AG04450 (cell line): ENCODE measurements around the gene HAX1. TPM values are rescaled to one million over a fixed set of nuclear protein-coding genes. Genes with fewer than 3 reads are reported as not detected.
"Not testable (repeated sequence)": the region's sequence is repeated elsewhere in the genome, so short reads cannot be mapped to it uniquely, and the experiment has no call there.

Experiments
- CTCF ChIA-PET: fragments of 300-600, 350-600 bp; formaldehyde crosslinking; extraction: SDS; loops from one replicate; lab custom pipeline; 2022; ENCODE audit warnings: antibody characterized with exemption, inconsistent platforms; lab: Charles Lee
- POLR2A ChIA-PET: fragments of 350-600 bp; formaldehyde crosslinking; extraction: SDS; loops from one replicate; lab custom pipeline; 2021; ENCODE audit warnings: antibody characterized with exemption, inconsistent platforms; lab: Yijun Ruan, JAX
- DNase-seq: peaks from one replicate; pipeline ENCODE4 v3.0.0-alpha.2; 2011; ENCODE audit warnings: low read depth, low spot score
- H3K27ac ChIP-seq: one replicate; pipeline ENCODE4 v1.5.1; 2012; ENCODE audit warnings: low read depth, low read length, control low read depth
- H3K27me3 ChIP-seq: one replicate; pipeline ENCODE4 v1.6.0; 2012; ENCODE audit warnings: low read length; ENCODE audit not compliant: control insufficient read depth, insufficient read depth
- H3K4me3 ChIP-seq: 2 replicates; pipeline ENCODE4 v1.5.1; 2011; ENCODE audit warnings: mild to moderate bottlenecking, low read depth, low read length, control low read depth
- H3K9me3 ChIP-seq: 2 replicates; pipeline ENCODE4 v1.5.1; 2012; ENCODE audit warnings: low read length; ENCODE audit not compliant: control insufficient read depth, insufficient read depth
- CTCF ChIP-seq: IDR thresholded peaks from 2 replicates; pipeline ENCODE4 v1.5.1; 2011; ENCODE audit warnings: low read depth, low read length, control low read depth, inconsistent platforms
- polyA minus RNA-seq: library from RNA; depleted of rRNA, polyadenylated mRNA; stranded (reverse); fragments of >200 nt; gene quantifications from 2 replicates; pipeline ENCODE4 v1.2.3, GENCODE V29; 2011; rRNA and poly(A)+ RNA removed
- polyA plus RNA-seq: library from polyadenylated mRNA; depleted of rRNA; stranded (reverse); fragments of >200 nt; gene quantifications from 2 replicates; pipeline ENCODE4 v1.2.3, GENCODE V29; 2011; rRNA removed

Gene HAX1
- polyA plus RNA-seq: 131 and 148 TPM in 2 replicates
- polyA minus RNA-seq: 64.4 and 80.1 TPM in 2 replicates

- ChIA-PET CTCF (interaction anchor here (0.5 to 2.7 kb wide), 18 partner anchors 9 to 547 kb away, joined by 3 to 25 read pairs (median 4); partner anchors contain the start of gene TPM3), POLR2A (interaction anchor here (0.6 to 1.4 kb wide), 4 partner anchors 41 to 701 kb away, joined by 4 to 15 read pairs (median 7); partner anchors contain the start of gene UBAP2L)
- H3K4me3 ChIP-seq: peak within 1 kb of the TSS; percentile 94
- DNase-seq: peak; percentile 89
- no peaks in the 10 kb centered on the region for H3K9me3 ChIP-seq
- peak within 1 kb of the TSS; percentile 91 for H3K27ac ChIP-seq
- peak; percentile 82 for TF ChIP-seq CTCF
- no peaks in the 10 kb centered on the region for H3K27me3 ChIP-seq
These were observed at the start of gene HAX1 for GRCh38 chr1:154272217-154272998. Gene HAX1 (plus strand): TSS chr1:154272629. CDS start chr1:154272724, 95 bp downstream.

GRCh38 chr1:154222918-154223317 lies 49.5 kb upstream of the HAX1 start:
- H3K27ac ChIP-seq: no peak overlapping the region
- H3K27me3 ChIP-seq: no peaks in the 10 kb centered on the region
- no peak for TF ChIP-seq CTCF
- no peaks in the 10 kb centered on the region; the same call in 1 of the 2 replicates for H3K9me3 ChIP-seq
- ChIA-PET POLR2A (interaction anchor here (0.6 kb wide), 1 partner anchor 357 kb away, joined by 10 read pairs; no protein-coding TSS in a partner anchor), CTCF (interaction anchor here (1.1 to 1.5 kb wide), 3 partner anchors 24 to 114 kb away, joined by 4 to 6 read pairs (median 4); no protein-coding TSS in a partner anchor)
- DNase-seq: no peak
- H3K4me3 ChIP-seq: peak overlapping the region; percentile 34

- no peak for DNase-seq
- H3K27me3 ChIP-seq: no peaks in the 10 kb centered on the region
- H3K9me3 ChIP-seq: no peaks in the 10 kb centered on the region; the same call in 1 of the 2 replicates
- ChIA-PET CTCF (interaction anchor here (0.6 to 1.5 kb wide), 3 partner anchors 24 to 113 kb away, joined by 4 to 5 read pairs (median 4); no protein-coding TSS in a partner anchor), POLR2A (no interaction called here)
- TF ChIP-seq CTCF: no peak
- peak overlapping the region; percentile 18; the same call in 1 of the 2 replicates for H3K4me3 ChIP-seq
- no peak overlapping the region for H3K27ac ChIP-seq
These were observed 48.8 kb upstream of the HAX1 start for GRCh38 chr1:154223621-154224020.

- no peak for DNase-seq
- Histone ChIP-seq H3K9me3 (no peaks in the 10 kb centered on the region), H3K27me3 (no peaks in the 10 kb centered on the region), H3K4me3 (no peak overlapping the region), H3K27ac (no peak overlapping the region)
- TF ChIP-seq CTCF: no peak
- CTCF ChIA-PET: interaction anchor here (0.6 to 1.2 kb wide), 2 partner anchors 26 to 109 kb away, joined by 3 read pairs; no protein-coding TSS in a partner anchor
- POLR2A ChIA-PET: interaction anchor here (0.6 kb wide), 1 partner anchor 9 kb away, joined by 3 read pairs; no protein-coding TSS in a partner anchor
These were observed 47.1 kb upstream of the HAX1 start for GRCh38 chr1:154225370-154225769.

GRCh38 chr1:154231112-154231511 lies 41.3 kb upstream of the HAX1 start:
- H3K9me3 ChIP-seq, H3K27me3 ChIP-seq, H3K27ac ChIP-seq, DNase-seq, H3K4me3 ChIP-seq: not testable (repeated sequence)
- POLR2A ChIA-PET: interaction anchor here (0.5 to 0.6 kb wide), 2 partner anchors 15 to 782 kb away, joined by 4 to 12 read pairs; no protein-coding TSS in a partner anchor
- CTCF ChIA-PET: interaction anchor here (0.5 kb wide), 1 partner anchor 182 kb away, joined by 3 read pairs; no protein-coding TSS in a partner anchor

GRCh38 chr1:154233127-154233526 lies 39.3 kb upstream of the HAX1 start:
- H3K9me3 ChIP-seq, CTCF ChIA-PET, H3K27me3 ChIP-seq, DNase-seq, POLR2A ChIA-PET, H3K4me3 ChIP-seq, H3K27ac ChIP-seq: not testable (repeated sequence)
